CD14-positive monocyte (primary cell): ENCODE results near the gene TMEM30A. TPM values are rescaled to one million over a fixed set of nuclear protein-coding genes. Genes with fewer than 3 reads are reported as not detected.

Source experiments
- DNase-seq, 3 donors: peaks; one replicate each; pipeline ENCODE4 v3.0.0-alpha.2; 2011 to 2022
- H2AFZ ChIP-seq: 2 replicates; pipeline ENCODE4 v1.6.0; 2012; ENCODE audit warnings: mild to moderate bottlenecking, low read depth, low read length, inconsistent platforms; ENCODE audit not compliant: insufficient read depth, poor library complexity, severe bottlenecking
- H3K27ac ChIP-seq, 2 donors: 1 replicate in 1 of 2; 2 replicates in 1 of 2; pipeline ENCODE4 v1.5.1; 2012 to 2013; ENCODE audit warnings: low read length in 2 of 2, control low read depth in 1 of 2, inconsistent platforms in 1 of 2, low read depth in 1 of 2, mild to moderate bottlenecking in 1 of 2
- H3K27me3 ChIP-seq, 2 donors: one replicate each; pipeline versions ENCODE4 v1.6.0 to v1.6.1; 2011 to 2013; ENCODE audit warnings: low read length in 2 of 2; ENCODE audit not compliant: control insufficient read depth in 2 of 2, insufficient read depth in 2 of 2
- H3K36me3 ChIP-seq, 2 donors: replicated peaks in 1 of 2; 1 replicate in 1 of 2; 2 replicates in 1 of 2; pipeline versions ENCODE4 v1.5.1 to v1.6.1; 2012 to 2013; ENCODE audit warnings: low read length in 2 of 2, control low read depth in 1 of 2, inconsistent platforms in 1 of 2, mild to moderate bottlenecking in 1 of 2; ENCODE audit not compliant: insufficient read depth in 2 of 2, control insufficient read depth in 1 of 2
- H3K4me1 ChIP-seq, 2 donors: 1 replicate in 1 of 2; 2 replicates in 1 of 2; pipeline versions ENCODE4 v1.5.1 to v1.6.1; 2012 to 2013; ENCODE audit warnings: low read length in 2 of 2, control low read depth in 1 of 2, inconsistent platforms in 1 of 2, mild to moderate bottlenecking in 1 of 2, moderate library complexity in 1 of 2; ENCODE audit not compliant: insufficient read depth in 2 of 2, control insufficient read depth in 1 of 2
- H3K4me2 ChIP-seq: replicated peaks from 2 replicates; pipeline ENCODE3; 2012; ENCODE audit warnings: low read length, moderate library complexity, mild to moderate bottlenecking; ENCODE audit not compliant: poor library complexity, severe bottlenecking; ENCODE audit errors: extremely low read depth
- H3K4me3 ChIP-seq, 3 experiments: fragments of 200-600 bp in 1 of 3; sonication (generic) in 1 of 3; replicated peaks in 1 of 3; 1 replicate in 2 of 3; 2 replicates in 1 of 3; pipeline ENCODE4 v1.5.1; 2011 to 2013; ENCODE audit warnings: low read length in 3 of 3, mild to moderate bottlenecking in 3 of 3, control low read depth in 2 of 3, low read depth in 2 of 3, inconsistent platforms in 1 of 3, moderate library complexity in 1 of 3
- H3K79me2 ChIP-seq: 2 replicates; pipeline ENCODE4 v1.6.0; 2012; ENCODE audit warnings: mild to moderate bottlenecking, control low read depth, inconsistent platforms, low read length, moderate library complexity; ENCODE audit not compliant: insufficient read depth
- H3K9ac ChIP-seq: 2 replicates; pipeline ENCODE4 v1.6.0; 2017; ENCODE audit warnings: low read length, mild to moderate bottlenecking; ENCODE audit not compliant: insufficient read depth, poor library complexity, severe bottlenecking
- H3K9me3 ChIP-seq, 2 donors: replicated peaks in 1 of 2; 1 replicate in 1 of 2; 2 replicates in 1 of 2; pipeline versions ENCODE4 v1.5.1 to v1.6.1; 2012 to 2013; ENCODE audit warnings: low read length in 2 of 2, control low read depth in 1 of 2; ENCODE audit not compliant: control insufficient read depth in 1 of 2, insufficient read depth in 1 of 2
- H4K20me1 ChIP-seq: 2 replicates; pipeline ENCODE4 v1.6.0; 2012; ENCODE audit warnings: mild to moderate bottlenecking, low read length, control low read depth, moderate library complexity; ENCODE audit not compliant: insufficient read depth
- H3K27ac Mint-ChIP-seq, 7 donors: one replicate each; pipeline ENCODE4 v1.8.0; 2020; ENCODE audit warnings: mild to moderate bottlenecking in 7 of 7, mixed read lengths in 7 of 7, moderate library complexity in 6 of 7, inconsistent platforms in 2 of 7
- H3K27me3 Mint-ChIP-seq, 3 donors: one replicate each; pipeline ENCODE4 v1.8.0; 2021 to 2022; ENCODE audit warnings: low read depth in 3 of 3, mild to moderate bottlenecking in 3 of 3, mixed read lengths in 3 of 3, moderate library complexity in 3 of 3, inconsistent platforms in 1 of 3
- H3K36me3 Mint-ChIP-seq, 2 donors: one replicate each; pipeline ENCODE4 v1.8.0; 2020; ENCODE audit warnings: mixed read lengths in 2 of 2, inconsistent platforms in 1 of 2, mild to moderate bottlenecking in 1 of 2
- H3K4me1 Mint-ChIP-seq: one replicate; pipeline ENCODE4 v1.8.0; 2020; ENCODE audit warnings: mild to moderate bottlenecking, mixed read lengths
- H3K4me3 Mint-ChIP-seq, 2 donors: one replicate each; pipeline ENCODE4 v1.8.0; 2020; ENCODE audit warnings: mild to moderate bottlenecking in 2 of 2, mixed read lengths in 2 of 2, moderate library complexity in 1 of 2
- H3K9me3 Mint-ChIP-seq, 7 donors: one replicate each; pipeline ENCODE4 v1.8.0; 2020 to 2022; ENCODE audit warnings: mixed read lengths in 7 of 7, mild to moderate bottlenecking in 6 of 7, moderate library complexity in 6 of 7, inconsistent platforms in 2 of 7
- CTCF ChIP-seq: fragments of 200-600 bp; IDR thresholded peaks from one replicate; pipeline ENCODE4 v1.8.0; 2022; ENCODE audit warnings: antibody characterized with exemption, mild to moderate bottlenecking
- WGBS: methylation state at CpG from one replicate; pipeline ENCODE4 v1.1.5; 2013; ENCODE audit warnings: missing lambda C conversion rate; ENCODE audit not compliant: insufficient coverage; 5-methylcytosine and 5-hydroxymethylcytosine counted together
- intact Hi-C, 2 donors: fragments of 100-400 bp; cut with micrococcal nuclease; formaldehyde crosslinking; loops; one replicate each; pipeline versions ENCODE4 v1.15.0 to v1.15.1; 2023
- polyA plus RNA-seq, 3 donors: library from polyadenylated mRNA; depleted of rRNA in 1 of 3; unstranded in 2 of 3; stranded (reverse) in 1 of 3; fragments of 300-500 nt in 2 of 3; fragments of >200 nt in 1 of 3; fragmentation: Illumina TruSeq in 2 of 3; gene quantifications; 1 replicate in 2 of 3; 2 replicates in 1 of 3; pipeline ENCODE4 v1.2.3, GENCODE V29; 2012 to 2021

Gene TMEM30A
- polyA plus RNA-seq, 3 donors, result 12.2 to 101 (median 70.6) TPM

- Histone ChIP-seq H3K9me3 (no peaks in the 10 kb centered on the region), H3K4me1 (peaks cover 42 to 62% of the 10 kb centered on the region in 2 donors), H3K4me3 (no peak overlapping the region), H3K27me3 (no peaks in the 10 kb centered on the region), H4K20me1 (peaks cover 61% of the 10 kb centered on the region), H3K79me2 (peaks cover 100% of the 10 kb centered on the region), H3K36me3 (peaks cover 0 to 9% of the 10 kb centered on the region in 2 donors), H2AFZ (no peak overlapping the region), H3K4me2 (peak overlapping the region; percentile 1), H3K27ac (peak overlapping the region in 1 of 2 donors; percentile 47), H3K9ac (no peak overlapping the region)
- WGBS, result 5% methylated on average over 2 of the region's 4 CpGs
- intact Hi-C loops, result no loop called here
- Mint-ChIP-seq H3K4me1 (peaks cover 75% of the 10 kb centered on the region), H3K9me3 (no peaks in the 10 kb centered on the region), H3K27me3 (peaks cover 0 to 2% (median 0%) of the 10 kb centered on the region in 3 donors), H3K36me3 (peaks cover 6% of the 10 kb centered on the region in 2 donors), H3K4me3 (no peak overlapping the region), H3K27ac (peak overlapping the region in 5 of 7 donors; percentile 2 to 64 (median 51))
- no peak for TF ChIP-seq CTCF
- DNase-seq, result peak in 2 of 3 donors; percentile 14 to 26
Measured at GRCh38 chr6:75278474-75279077, 6.0 kb downstream of the TMEM30A start.

GRCh38 chr6:75275067-75275466 is 9.5 kb downstream of the TMEM30A start:
- Histone ChIP-seq H3K4me2 (no peak overlapping the region), H3K79me2 (peaks cover 96% of the 10 kb centered on the region), H3K9me3 (no peaks in the 10 kb centered on the region), H3K4me3 (no peak overlapping the region), H3K9ac (no peak overlapping the region), H2AFZ (no peak overlapping the region), H3K27me3 (no peaks in the 10 kb centered on the region), H3K27ac (peak overlapping the region in 1 of 2 donors; percentile 45), H4K20me1 (peaks cover 57% of the 10 kb centered on the region), H3K4me1 (peaks cover 48 to 59% of the 10 kb centered on the region in 2 donors), H3K36me3 (peaks cover 0 to 14% of the 10 kb centered on the region in 2 donors)
- Mint-ChIP-seq H3K4me1 (peaks cover 69% of the 10 kb centered on the region), H3K9me3 (no peaks in the 10 kb centered on the region), H3K27ac (peak overlapping the region in 4 of 7 donors; percentile 9 to 82 (median 41)), H3K4me3 (no peak overlapping the region), H3K36me3 (peaks cover 6 to 8% of the 10 kb centered on the region in 2 donors), H3K27me3 (peaks cover 0 to 2% (median 0%) of the 10 kb centered on the region in 3 donors)
- peak; percentile 9 to 43 (median 39) for DNase-seq
- TF ChIP-seq CTCF, result no peak
- intact Hi-C loops, result no loop called here
